Transverse colon (tissue), 4 donors: ENCODE measurements around the gene SBF2. TPM values are rescaled to one million over a fixed set of nuclear protein-coding genes. Genes with fewer than 3 reads are reported as not detected.

Experiments used
- DNase-seq: peaks from one replicate; pipeline ENCODE4 v3.0.0-alpha.2; 2019
- H3K27ac ChIP-seq, 4 donors: fragments of 200-600 bp; sonication (generic); 2 replicates each; pipeline ENCODE4 v1.5.1; 2016 to 2018; ENCODE audit warnings: inconsistent platforms in 4 of 4
- H3K27me3 ChIP-seq: fragments of 200-600 bp; sonication (generic); 2 replicates; pipeline ENCODE4 v1.5.1; 2017; ENCODE audit warnings: inconsistent platforms
- H3K36me3 ChIP-seq, 4 donors: fragments of 200-600 bp; sonication (generic); 2 replicates each; pipeline ENCODE4 v1.5.1; 2017 to 2019; ENCODE audit warnings: inconsistent platforms in 4 of 4
- H3K4me1 ChIP-seq, 4 donors: fragments of 200-600 bp; sonication (generic); 2 replicates each; pipeline ENCODE4 v1.5.1; 2017 to 2020; ENCODE audit warnings: inconsistent platforms in 4 of 4
- H3K4me3 ChIP-seq, 4 donors: fragments of 200-600 bp; sonication (generic); 1 replicate in 1 of 4; 2 replicates in 3 of 4; pipeline versions ENCODE4 v1.5.1 to v1.6.1; 2017 to 2019; ENCODE audit warnings: inconsistent platforms in 4 of 4
- H3K9me3 ChIP-seq, 2 donors: fragments of 200-600 bp; sonication (generic); 2 replicates each; pipeline ENCODE4 v1.5.1; 2017 to 2019; ENCODE audit warnings: inconsistent platforms in 2 of 2
- CTCF ChIP-seq, 5 experiments: fragments of 200-600 bp in 3 of 5; fragments of 450-650 bp in 2 of 5; sonication (generic) in 3 of 5; IDR thresholded peaks; 1 replicate in 2 of 5; 2 replicates in 3 of 5; pipeline ENCODE4 v1.5.1; 2016 to 2017; ENCODE audit warnings: antibody characterized with exemption in 5 of 5, inconsistent platforms in 3 of 5, mild to moderate bottlenecking in 2 of 5, moderate library complexity in 1 of 5
- EP300 ChIP-seq: sonication (generic); formaldehyde crosslinking; IDR thresholded peaks from one replicate; pipeline ENCODE4 v1.6.1; 2017; ENCODE audit warnings: antibody characterized with exemption, low read depth
- POLR2A ChIP-seq: fragments of 450-650 bp; IDR thresholded peaks from one replicate; pipeline ENCODE4 v1.6.1; 2016; ENCODE audit warnings: antibody characterized with exemption, mild to moderate bottlenecking, moderate library complexity
- POLR2AphosphoS5 ChIP-seq, 3 donors: sonication (generic); formaldehyde crosslinking; IDR thresholded peaks; one replicate each; pipeline ENCODE4 v1.6.1; 2016; ENCODE audit warnings: antibody characterized with exemption in 3 of 3
- WGBS, 2 donors: methylation state at CpG; one replicate each; pipeline ENCODE4 v1.1.5; 2018; ENCODE audit warnings: low coverage in 1 of 2; 5-methylcytosine and 5-hydroxymethylcytosine counted together
- in situ Hi-C, 4 donors: fragments of 200-750 bp; cut with MboI; loops; one replicate each; pipeline versions ENCODE4 v1.15.0 to v1.15.1; 2017; ENCODE audit warnings: low sequenced_read_pairs in 3 of 4, low pct_ligation_motif_present in 1 of 4, low pct_unique_long_range_greater_than_20kb in 1 of 4
- intact Hi-C: fragments of 100-400 bp; cut with DNase I; formaldehyde crosslinking; loops from one replicate; pipeline ENCODE4 v1.15.1; 2023; ENCODE audit warnings: low total_unique reads
- total RNA-seq, 4 donors: library from RNA; depleted of rRNA; stranded (reverse); fragments of >200 nt; gene quantifications; one replicate each; pipeline ENCODE4 v1.1.0, GENCODE V29; 2016

The SBF2 gene
- total RNA-seq, 4 donors from 2014 or later = 46.4 to 71.0 (median 54.8) TPM

- H3K4me1 ChIP-seq = no peaks in the 10 kb centered on the region
- no peak overlapping the region for H3K27ac ChIP-seq
- intact Hi-C loops = no loop called here
- H3K9me3 ChIP-seq = peaks cover 28 to 29% of the 10 kb centered on the region in 2 donors
- DNase-seq = peak; percentile 25
- peak; percentile 26 to 57 (median 46) for TF ChIP-seq CTCF (IDR thresholded peaks at IDR 0.05)
- no peak for TF ChIP-seq EP300
- WGBS, 2 donors = 53 to 63% methylated on average over 2 to 6 of the region's 6 CpGs
- no peak overlapping the region for H3K4me3 ChIP-seq
- H3K36me3 ChIP-seq = no peaks in the 10 kb centered on the region
- no peaks in the 10 kb centered on the region for H3K27me3 ChIP-seq
- in situ Hi-C loops = no loop called here
Measured at GRCh38 chr11:10076458-10077141, 217.4 kb downstream of the SBF2 start.

DNA sequence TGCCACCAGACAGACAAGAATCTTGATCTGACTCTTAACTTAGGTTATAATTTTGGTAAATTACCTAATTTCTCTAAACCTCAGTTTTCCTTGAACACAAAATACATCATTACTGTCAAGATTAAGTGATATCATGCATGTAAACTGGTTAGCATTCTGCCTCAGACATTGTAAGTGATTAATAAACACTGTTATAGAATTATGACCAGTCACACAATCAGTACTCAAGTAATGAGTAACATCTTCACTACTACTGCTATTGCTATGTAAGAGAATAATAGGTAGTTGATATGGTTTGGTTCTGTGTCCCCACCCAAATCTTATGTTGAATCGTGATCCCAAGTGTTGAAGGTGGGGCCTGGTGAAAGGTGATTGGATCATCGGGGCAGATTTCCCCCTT is 218.9 kb downstream of the SBF2 start:
- Histone ChIP-seq H3K36me3 (no peaks in the 10 kb centered on the region), H3K27me3 (no peaks in the 10 kb centered on the region), H3K27ac (no peak overlapping the region), H3K4me1 (no peaks in the 10 kb centered on the region), H3K9me3 (peaks cover 15 to 17% of the 10 kb centered on the region in 2 donors), H3K4me3 (no peak overlapping the region)
- in situ Hi-C loops = no loop called here
- DNase-seq = no peak
- TF ChIP-seq POLR2AphosphoS5 (IDR thresholded peaks at IDR 0.05) = no peak
- TF ChIP-seq CTCF (IDR thresholded peaks at IDR 0.05) = no peak
- TF ChIP-seq POLR2A = no peak
- TF ChIP-seq EP300 = no peak
- intact Hi-C loops = no loop called here
- WGBS, 2 donors = 96 to 100% methylated on average over 2 of the region's 2 CpGs

DNA sequence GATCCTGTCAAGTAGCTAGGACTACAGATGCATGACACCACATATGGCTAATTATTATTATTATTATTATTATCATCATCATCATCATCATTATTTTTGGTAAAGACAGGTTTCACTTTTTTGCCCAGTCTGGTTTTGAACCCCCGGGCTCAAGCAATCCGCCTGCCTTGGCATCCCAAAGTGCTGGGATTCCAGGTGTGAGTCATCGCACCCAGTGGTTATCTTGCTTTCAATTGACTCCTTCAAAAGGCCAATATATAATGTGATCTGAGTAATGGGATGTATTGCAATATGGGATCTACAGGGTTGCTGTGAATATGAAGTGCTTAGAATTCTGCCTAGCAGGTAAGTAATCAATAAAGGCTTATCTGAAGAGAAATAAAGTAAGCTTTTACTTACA is 221.2 kb downstream of the SBF2 start:
- Histone ChIP-seq H3K36me3 (no peaks in the 10 kb centered on the region), H3K4me1 (no peaks in the 10 kb centered on the region), H3K27ac (no peak overlapping the region), H3K4me3 (no peak overlapping the region), H3K27me3 (no peaks in the 10 kb centered on the region), H3K9me3 (no peaks in the 10 kb centered on the region)
- in situ Hi-C loops (no loop called here), intact Hi-C loops (no loop called here)
- TF ChIP-seq POLR2A = no peak
- TF ChIP-seq POLR2AphosphoS5 (IDR thresholded peaks at IDR 0.05) = no peak
- TF ChIP-seq CTCF (IDR thresholded peaks at IDR 0.05) = no peak
- no peak for TF ChIP-seq EP300
- 100% methylated on average over 1 to 3 of the region's 3 CpGs for whole genome bisulfite sequencing, 2 donors
- DNase-seq = no peak

DNA sequence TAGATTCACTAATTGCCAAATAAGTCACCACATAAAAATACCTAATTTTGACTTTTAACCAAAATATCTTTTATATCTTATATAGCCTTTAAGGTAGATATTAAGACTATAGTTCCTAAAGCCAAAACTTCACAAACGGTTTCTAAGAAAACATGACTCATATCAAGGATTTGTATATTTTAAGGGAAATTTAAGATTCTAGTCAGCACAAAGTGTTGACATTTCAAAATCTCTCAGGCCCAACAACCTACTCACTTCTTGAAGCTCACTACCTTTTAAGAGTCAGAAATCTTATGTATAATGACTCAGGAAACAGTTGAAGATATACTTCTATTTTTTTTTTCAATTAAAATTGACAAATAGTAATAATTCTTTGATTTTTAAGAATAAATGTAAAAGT is 221.9 kb downstream of the SBF2 start:
- TF ChIP-seq POLR2AphosphoS5 (IDR thresholded peaks at IDR 0.05) = no peak
- TF ChIP-seq EP300 = no peak
- TF ChIP-seq CTCF (IDR thresholded peaks at IDR 0.05) = no peak
- TF ChIP-seq POLR2A = no peak
- Histone ChIP-seq H3K27ac (no peak overlapping the region), H3K27me3 (no peaks in the 10 kb centered on the region), H3K36me3 (no peaks in the 10 kb centered on the region), H3K9me3 (no peaks in the 10 kb centered on the region), H3K4me1 (no peaks in the 10 kb centered on the region), H3K4me3 (no peak overlapping the region)
- in situ Hi-C loops = no loop called here
- intact Hi-C loops = no loop called here
- no peak for DNase-seq
- WGBS, 2 donors = 78 to 94% methylated on average over 1 of the region's 1 CpG
